Measurements from ENCODE around the gene ZNF410.
"Not testable (repeated sequence)": the region's sequence is repeated elsewhere in the genome, so short reads cannot be mapped to it uniquely, and the experiment has no call there.

Gene ZNF410, protein sequence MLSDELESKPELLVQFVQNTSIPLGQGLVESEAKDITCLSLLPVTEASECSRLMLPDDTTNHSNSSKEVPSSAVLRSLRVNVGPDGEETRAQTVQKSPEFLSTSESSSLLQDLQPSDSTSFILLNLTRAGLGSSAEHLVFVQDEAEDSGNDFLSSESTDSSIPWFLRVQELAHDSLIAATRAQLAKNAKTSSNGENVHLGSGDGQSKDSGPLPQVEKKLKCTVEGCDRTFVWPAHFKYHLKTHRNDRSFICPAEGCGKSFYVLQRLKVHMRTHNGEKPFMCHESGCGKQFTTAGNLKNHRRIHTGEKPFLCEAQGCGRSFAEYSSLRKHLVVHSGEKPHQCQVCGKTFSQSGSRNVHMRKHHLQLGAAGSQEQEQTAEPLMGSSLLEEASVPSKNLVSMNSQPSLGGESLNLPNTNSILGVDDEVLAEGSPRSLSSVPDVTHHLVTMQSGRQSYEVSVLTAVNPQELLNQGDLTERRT

DNA sequence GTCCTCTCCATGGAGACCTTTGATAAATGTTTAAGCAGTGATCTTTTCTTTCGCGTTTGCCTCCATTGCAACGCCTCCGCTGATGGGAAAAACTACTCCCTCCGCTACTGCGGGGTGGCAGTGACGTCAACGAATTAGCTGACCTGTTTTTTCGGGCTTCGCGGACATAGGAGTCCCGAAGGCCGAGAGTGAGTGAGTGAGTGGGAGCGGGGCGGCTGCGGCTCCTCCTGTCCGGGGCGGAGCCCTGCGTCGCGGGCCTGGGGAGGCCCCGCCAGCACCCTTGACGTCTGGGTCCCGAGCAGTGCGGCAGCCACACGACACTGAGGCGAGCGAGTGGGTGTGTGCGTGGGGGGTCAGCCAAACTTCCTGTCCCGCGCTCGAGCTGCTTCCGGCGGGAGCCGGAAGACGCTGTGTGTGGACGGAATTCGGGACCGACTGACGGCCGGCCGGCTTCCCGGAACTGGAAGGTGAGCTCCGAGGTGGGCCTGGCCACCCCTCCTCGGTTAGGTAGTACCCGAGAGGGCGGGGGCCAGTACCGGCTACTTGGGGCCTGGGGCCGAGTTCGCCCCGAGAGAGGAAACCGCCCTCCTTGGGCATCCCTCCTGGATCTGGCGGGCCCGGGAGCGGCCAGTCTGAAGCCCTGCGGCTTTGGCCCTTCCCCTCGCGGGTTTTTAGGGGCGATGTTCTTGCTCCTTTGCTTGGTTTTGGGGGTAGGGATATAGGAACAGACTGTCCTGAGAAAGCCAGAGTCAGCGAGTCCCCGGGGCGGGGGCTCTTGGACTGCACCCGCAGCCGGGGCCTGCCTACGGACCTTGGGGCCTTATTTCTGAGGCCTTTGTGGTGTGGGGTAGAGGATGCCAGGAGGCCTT, at the start of gene ZNF410:
ZNF410 (plus strand) TSS at position 411 of the 869 bp plus-strand sequence. CDS start 5,317 bp downstream, outside the sequence.
- peak; percentile 99 for DNase-seq

DNA sequence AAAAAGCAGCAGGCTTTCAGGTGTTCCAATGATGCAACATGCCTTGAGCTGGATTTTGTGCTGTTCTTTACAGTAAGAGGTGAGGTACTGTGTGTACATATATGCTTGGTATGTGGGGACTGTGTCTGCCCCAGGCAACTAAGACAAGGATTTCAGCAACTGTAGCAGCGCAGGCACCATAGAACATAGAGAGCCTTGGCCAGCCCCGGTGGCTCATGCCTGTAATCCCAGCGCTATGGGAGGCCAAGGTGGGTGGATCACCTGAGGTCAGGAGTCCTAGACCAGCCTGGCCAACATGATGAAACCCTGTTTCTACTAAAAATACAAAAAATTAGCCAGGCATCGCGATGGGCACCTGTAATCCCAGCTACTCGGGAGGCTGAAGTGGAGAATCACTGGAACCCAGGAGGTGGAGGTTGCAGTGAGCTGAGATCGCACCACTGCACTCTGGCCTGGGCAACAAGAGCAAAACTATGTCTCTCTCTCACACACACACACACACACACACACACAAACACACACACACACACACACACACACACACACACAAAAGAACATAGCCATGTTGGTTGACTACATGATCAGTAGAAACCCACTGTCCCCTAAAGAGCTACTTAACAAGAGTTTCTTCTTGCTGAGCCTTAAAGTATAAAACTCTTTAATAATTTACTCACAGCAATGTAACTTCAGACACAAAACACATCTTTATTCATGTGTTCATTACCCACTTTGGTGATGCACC, 48.2 kb upstream of the ZNF410 start:
- DNase-seq: not testable (repeated sequence)

DNA sequence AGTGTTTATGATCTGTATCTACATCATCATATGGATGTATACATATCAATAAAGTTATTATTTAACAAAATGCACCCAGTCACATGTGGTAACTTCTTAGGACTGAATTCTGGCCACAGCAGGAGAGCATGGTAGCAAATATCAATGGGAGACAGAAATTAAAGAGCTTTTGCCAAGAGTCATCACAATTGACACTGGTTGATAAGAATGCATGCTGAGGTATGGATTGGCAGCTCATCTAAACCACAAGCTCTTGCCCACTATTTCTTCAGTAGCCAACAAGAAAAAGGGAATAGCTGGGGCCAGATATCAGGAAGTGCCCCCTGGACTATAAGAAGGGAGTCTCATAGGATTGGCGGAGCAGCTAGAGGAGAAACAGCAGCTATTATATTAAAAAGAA, 44.5 kb upstream of the ZNF410 start:
- no peak for DNase-seq

DNA sequence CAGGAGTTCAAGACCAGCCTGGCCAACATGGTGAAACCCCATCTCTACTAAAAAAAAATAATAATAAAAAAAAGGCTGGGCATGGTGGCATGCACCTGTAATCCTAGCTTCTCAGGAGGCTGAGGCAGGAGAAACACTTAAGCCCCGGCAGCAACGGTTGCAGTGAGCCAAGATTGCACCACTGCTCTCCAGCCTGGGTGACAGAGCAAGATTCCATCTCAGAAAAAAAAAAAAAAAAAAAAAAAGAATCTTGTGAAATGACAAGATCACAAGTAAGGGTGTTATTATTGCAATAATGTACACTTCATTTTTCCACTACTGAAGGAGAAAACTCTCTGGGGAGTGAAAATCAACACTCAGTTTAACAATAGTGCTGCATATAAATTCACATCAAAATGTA, 43.8 kb upstream of the ZNF410 start:
- peak; percentile 28 to 48 (median 39) for DNase-seq

DNA sequence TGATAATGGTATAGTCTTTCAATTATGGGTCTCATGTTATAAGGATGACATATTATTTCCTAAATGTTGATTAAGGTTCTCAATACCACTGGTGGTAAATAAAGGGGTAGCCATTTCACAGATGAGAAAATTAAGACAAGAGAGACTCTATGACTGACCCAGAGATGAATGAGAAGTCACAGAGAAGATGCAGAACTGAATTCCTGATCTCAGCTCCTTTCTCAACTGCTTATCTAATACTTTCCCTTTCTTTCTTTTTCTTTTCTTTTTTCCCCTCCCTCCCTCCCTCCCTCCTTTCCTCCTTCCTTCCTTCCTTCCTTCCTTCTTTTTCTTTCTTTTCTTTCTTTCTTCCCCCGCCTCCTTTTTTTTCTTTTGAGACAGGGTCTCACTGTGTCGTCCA, 43.4 kb upstream of the ZNF410 start:
- no peak for DNase-seq

DNA sequence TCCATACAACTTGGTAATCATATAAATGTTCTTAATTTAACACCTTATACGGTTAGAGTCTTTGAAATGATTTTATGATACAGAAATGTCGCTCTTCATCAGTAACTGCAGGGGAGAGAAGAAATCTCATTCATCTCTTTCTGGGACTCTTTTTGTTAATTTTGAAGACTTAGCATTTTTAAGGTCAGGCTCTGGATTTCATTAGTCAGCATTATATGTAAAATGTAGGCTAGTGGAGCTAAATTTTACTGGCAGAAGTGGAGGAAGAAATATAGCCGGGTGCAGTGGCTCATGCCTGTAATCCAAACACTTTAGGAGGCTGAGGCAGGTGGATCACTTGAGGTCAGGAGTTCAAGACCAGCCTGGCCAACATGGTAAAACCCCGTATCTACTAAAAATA, 39.7 kb upstream of the ZNF410 start:
- DNase-seq: no peak

DNA sequence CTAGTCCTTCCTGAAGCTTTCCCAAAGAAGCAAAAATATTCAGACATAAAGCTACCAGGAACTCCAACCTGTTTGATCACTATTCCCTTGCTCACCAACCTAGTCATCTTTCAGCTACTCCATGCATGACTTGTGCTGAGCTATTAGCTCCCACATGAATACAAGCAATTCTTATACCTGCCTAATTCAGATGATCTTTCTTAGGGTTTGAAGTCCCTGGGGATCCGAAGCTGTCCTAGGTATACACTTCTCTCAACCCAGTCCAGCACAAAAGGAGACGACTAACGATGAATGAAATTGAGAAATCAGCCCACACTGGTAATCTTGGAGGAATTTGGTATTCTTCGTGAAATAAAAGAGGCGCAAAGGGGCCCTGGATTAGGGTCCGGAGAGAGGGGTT, 35.7 kb upstream of the ZNF410 start:
- DNase-seq: no peak

DNA sequence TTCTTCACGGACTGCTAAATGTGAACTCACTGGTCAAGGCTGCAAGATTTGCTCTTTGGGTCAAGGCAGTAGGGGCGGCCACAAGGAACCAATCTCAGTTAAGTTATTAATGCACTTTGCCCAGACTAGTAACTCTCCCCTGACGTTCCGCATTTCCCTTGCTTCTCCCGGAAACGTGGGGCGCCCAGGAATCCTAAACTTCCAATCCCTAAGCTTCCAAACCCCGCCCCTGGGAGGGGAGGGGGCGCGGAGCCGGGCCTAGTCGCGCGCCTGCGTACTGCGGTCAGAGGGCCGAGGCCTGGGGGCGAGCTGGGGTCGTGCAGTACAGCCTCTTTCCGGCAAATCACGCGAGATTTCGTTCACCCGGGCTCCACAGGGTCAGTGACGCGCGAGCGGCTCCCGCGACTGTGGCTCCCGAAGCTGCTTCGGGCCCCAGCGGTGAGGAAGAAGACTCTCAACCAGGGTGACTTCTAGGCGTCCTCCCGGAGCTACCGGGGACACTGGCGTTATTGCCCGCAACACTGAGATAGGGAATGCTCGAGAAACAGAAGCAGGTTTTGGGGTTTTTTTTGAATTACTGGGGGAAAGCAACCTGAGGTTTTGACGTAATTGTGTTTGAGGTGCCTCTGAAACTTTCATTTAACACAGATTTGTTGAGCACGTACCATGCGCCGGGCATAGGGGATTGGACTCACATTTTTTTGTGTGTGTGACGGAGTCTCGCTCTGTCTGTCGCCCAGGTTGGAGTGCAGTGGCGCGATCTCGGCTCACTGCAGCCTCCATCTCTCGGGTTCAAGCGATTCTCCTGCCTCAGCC, 34.9 kb upstream of the ZNF410 start, which contains the start of gene PTGR2:
PTGR2 (plus strand) TSS at position 265 of the 816 bp plus-strand sequence. CDS start 7,032 bp downstream, outside the sequence.
- peak; percentile 97 to 98 (median 98) for DNase-seq

DNA sequence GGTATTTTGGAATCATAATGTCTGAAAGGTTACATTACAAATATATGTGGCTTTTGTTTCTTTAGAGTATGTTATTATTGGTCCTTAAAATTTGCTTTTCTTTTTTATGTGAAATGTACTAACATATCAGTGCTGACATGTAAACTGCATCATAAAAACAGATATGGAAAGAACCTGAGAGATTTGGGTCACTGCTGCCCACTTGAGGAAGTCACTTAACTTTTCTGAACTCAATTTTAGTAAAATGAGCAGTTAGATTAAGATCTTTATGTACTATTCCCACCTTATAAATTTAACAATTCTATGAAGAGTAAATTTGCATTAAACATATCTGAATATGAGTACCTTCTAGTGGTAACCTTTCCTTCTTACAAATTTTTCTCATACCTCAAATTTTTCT, 27.5 kb upstream of the ZNF410 start:
- peak in 1 of 3 donors; percentile 11 for DNase-seq

DNA sequence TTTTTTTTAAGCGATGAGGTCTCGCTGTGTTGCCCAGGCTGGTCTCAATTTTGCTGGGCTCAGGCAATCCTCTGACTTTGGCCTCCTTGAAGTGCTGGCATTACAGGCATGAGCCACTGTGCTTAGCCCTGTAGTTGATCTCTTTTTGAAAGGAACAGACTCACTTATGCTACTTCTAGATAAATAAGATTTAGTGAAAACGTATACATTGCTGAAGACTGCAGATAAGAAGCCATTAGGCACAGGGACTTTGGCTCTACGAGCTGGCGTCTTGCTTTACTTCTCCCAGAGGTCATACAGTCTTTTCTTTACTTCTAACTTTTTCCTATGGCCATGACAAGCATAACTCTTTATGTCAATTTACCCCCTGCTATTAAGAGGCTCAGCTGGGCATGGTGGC, 25.6 kb upstream of the ZNF410 start:
- no peak for DNase-seq

DNA sequence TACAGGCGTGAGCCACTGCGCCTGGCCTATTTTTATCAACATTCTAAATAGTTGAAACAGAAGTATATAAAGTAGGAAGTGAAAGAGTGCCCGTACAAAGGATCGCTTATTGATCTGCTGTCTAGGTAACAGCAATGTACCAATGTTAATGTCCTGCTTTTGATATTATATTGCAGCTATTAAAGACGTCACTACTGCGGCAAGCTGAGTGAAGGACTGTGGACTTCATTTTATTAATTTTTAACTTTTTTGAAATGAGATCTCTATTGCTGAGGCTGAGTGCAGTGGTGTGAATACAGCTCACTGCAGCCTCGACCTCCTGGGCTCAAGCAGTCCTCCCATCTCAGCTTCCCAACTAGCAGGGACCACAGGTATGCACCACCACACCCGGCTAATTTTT, 24.2 kb upstream of the ZNF410 start:
- DNase-seq: no peak

DNA sequence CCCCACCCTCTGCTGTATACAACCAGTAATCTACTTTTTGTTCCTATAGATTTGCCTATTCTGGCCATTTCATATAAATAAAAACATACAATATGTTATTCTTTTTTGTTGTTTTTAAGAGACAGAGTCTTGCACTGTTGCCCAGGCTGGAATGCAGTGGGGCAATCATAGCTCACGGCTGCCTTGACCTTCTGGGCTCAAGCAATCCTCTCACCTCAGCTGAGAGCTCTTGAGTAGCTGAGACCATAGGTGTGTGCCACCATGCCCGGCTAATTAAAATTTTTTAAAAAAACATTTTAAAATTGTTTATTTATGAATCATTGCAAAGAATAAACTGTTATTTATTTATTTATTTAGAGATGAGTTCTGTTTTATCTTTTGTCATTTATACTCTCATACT, 23.4 kb upstream of the ZNF410 start:
- no peak for DNase-seq

DNA sequence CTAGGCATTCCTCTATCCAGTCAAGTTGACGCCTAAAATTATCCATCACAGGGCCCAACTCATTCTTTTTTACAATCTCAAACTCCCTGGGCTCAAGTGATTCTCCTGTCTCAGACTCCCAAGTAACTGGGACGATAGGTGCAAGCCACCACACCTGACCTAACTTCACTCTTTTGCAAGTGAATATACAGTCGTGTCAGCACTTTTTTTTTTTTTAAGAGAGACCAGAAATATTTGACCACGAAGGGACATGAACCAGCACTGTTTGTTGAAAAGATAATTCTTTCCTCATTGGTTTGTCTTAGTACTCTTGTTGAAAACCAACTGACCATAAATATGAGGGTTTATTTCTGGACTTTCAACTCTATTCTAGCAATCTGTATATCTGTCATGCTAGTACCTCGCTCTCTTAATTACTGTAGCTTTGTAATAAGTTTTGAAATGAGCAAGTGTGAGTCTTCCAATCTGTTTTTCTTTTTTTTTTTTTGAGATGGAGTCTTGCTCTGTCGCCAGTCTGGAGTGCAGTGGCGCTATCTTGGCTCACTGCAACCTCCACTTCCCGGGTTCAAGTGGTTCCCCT, 21.0 kb upstream of the ZNF410 start:
- DNase-seq: no peak

DNA sequence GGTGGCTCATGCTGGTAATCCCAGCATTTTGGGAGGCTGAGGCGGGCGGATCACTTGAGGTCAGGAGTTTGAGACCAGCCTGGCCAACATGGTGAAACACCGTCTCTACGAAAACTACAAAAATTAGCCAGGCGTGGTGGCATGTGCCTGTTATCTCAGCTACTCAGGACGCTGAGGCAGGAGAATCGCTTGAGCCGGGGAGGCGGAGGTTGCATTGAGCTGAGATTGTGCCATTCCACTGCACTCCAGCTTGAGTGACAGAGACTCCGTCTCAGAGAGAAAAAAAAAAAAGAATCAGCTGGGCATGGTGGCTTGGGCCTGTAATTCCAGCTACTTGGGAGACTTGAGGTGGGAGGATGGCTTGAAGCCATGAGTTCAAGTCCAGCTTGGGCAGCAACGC, 16.9 kb upstream of the ZNF410 start:
- DNase-seq: not testable (repeated sequence)

DNA sequence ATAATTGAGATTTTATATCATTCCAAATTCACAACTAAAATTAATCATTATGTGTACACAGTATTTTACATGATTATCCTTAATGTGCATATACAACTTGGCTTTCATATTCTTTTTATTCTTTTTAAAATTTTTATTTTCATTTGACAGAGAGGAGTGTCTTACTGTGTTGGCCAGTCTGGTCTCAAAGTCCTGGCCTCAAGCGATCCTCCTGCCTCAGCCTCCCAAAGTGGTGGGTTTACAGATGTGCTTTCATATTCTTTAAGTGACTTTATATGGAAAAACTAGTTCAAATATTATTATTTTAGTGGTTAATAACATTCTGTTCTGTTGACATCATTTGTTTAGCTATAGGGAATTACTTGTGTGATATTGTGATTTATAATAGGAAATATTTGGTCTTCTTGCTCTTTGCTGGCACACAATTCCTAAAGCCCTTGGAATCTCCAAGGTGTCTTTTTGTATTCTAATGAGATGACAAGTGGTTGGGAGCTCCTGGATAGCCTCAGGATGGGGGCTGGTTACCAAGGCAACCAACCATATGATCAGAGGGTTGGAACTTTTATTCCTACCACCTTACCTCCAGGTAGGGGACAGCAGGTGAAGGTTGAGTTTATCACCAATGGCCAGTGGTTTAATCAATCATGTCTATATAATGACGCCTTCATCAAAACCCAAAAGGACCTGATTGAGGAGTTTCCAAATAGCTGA, 16.0 kb upstream of the ZNF410 start:
- DNase-seq: no peak

DNA sequence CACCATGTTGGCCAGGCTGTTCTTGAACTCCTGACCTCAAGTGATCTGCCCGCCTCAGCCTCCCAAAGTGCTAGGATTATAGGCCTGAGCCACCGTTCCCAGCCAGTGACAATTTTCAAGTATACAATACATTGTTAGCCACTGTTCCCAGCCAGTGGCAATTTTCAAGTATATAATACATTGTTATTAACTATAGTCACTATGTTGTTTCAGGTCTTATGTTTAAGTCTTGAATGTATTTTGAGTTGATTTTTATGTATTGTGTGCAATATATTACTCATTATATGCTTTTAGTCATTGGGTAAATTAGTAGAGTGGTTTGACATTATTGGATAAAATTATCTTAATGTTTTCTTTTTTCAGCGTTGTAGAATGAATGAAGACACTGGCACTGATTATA, 13.0 kb upstream of the ZNF410 start:
- no peak for DNase-seq

DNA sequence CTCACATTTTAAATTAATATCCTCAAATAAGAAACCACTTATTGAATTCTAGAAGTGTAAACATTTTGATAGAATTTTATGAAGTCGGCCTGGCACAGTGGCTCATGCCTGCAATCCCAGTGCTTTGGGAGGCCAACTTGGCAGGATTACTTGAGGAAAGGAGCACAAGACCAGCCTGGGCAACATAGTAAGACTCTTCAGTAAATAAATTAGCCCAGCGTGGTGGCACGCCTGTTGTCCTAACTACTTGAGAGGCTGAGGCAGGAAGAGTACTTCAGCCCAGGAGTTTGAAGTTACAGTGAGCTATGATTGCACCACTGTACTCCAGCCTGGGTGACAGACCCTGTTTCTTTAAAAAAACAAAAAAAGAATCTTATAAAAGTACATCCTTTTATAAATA, 8.9 kb upstream of the ZNF410 start:
- no peak for DNase-seq

DNA sequence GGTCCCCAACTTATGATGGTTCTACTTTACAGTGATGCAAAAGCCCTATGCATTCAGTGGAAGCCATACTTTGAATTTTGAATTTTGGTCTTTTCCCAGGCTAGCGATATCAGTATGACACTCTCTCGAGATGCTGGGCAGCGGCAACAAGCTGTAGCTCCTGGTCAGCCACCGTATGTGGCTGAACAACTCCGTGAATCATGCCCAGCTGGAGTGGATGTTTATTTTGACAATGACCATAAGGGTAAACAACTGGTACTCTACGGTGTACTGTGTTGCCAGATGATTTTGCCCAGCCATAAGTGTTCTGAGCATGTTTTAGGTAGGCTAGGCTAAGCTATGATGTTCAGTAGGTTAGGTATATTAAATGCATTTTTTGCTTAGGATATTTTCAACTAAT, 8.2 kb upstream of the ZNF410 start:
- DNase-seq: no peak

DNA sequence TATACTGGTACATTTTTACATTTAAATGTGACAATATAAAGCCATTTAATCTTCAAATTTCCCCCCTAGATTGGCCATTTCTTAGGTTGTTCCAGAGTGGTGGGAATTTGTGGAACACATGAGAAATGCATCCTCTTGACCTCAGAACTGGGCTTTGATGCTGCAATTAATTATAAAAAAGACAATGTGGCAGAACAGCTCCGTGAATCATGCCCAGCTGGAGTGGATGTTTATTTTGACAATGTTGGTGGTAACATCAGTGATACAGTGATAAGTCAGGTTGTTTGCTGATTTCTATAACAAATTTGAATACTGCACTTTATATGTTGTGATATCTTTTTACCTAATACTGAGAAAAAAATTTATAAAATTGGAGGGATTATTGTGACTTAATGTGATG, 7.6 kb upstream of the ZNF410 start:
- DNase-seq: no peak

DNA sequence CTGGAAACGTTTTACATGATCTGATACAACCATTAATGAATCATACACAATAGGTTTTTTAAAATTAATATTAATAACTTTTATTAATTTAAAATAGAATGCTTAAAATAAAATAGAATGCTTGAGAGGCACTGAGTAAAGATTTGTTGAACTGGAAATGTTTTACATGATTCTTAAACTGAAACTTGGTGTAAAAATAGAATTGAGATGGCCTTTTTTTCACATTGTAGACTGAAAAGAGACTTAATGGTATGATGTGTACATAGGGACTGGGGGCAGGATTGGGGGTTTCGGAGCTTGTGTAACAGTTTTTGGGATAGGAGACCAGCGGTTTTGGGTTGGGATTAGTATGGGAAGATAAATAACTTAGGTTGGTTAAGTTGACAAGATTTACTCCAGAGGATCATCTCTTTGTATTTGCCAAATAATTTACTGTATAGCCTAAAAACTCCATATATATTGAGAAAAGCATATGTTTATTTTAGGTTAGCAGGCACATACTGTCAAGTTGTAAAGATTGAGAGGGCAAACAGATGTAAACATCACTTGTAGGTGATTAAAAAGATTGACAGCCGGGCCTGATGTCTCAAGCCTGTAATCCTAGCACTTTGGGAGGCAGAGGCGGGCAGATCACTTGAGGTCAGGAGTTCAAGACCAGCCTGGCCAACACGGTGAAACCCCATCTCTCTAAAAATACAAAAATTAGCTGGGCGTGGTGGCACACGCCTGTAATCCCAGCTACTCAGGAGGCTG, 2.0 kb upstream of the ZNF410 start:
- peak in 1 of 3 donors; percentile 17 for DNase-seq
